Measurements from ENCODE around the gene COPG2.

DNA sequence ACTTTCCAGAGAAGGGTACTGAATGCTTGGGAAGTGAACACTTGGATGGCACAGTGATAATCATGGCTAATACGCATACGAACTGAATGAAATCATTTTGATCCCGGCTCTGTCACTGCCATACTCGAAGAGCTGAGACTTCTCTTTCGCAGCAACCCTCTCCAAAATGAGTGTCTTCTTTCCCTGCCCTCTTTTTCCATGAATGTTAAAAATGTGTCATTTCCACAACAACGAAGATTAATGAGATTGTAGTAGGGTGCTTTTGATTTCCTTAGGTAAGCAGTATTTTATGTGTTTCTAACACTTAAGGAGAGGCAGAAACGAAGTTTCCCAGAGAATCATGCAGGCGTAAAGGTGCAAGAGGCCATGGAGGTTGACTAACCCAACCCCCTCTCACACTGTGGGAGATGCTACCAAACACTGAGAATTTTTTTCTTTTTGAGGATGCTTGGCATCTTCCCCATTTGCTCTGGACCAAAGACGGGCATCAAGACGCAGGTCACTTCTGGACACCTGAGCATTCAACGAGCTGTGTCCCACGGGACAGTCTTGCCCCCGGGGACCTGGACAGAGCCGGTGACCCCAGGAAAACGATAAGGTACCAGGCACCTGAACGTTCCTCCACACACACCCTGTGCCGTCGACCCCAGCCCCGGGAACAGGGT, 823 bp downstream of the COPG2 start:
- TF ChIP-seq, protein P1, sequence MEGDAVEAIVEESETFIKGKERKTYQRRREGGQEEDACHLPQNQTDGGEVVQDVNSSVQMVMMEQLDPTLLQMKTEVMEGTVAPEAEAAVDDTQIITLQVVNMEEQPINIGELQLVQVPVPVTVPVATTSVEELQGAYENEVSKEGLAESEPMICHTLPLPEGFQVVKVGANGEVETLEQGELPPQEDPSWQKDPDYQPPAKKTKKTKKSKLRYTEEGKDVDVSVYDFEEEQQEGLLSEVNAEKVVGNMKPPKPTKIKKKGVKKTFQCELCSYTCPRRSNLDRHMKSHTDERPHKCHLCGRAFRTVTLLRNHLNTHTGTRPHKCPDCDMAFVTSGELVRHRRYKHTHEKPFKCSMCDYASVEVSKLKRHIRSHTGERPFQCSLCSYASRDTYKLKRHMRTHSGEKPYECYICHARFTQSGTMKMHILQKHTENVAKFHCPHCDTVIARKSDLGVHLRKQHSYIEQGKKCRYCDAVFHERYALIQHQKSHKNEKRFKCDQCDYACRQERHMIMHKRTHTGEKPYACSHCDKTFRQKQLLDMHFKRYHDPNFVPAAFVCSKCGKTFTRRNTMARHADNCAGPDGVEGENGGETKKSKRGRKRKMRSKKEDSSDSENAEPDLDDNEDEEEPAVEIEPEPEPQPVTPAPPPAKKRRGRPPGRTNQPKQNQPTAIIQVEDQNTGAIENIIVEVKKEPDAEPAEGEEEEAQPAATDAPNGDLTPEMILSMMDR (conservative IDR thresholded peaks at IDR 0.05; ENCODE audit: low read length), result no peak
- no peak for TF ChIP-seq EZH2phosphoT487 (IDR thresholded peaks at IDR 0.05; ENCODE audit: borderline replicate concordance, low read depth, low read length)

Measured in OCI-LY7 (cell line).